T-helper 17 cell (primary cell): Measurements from ENCODE around the gene NPAS4. TPM values are rescaled to one million over a fixed set of nuclear protein-coding genes. Genes with fewer than 3 reads are reported as not detected.
A peak's percentile ranks its signal among the peaks of the same experiment; 100 is the strongest.
"Not testable (repeated sequence)": the region's sequence is repeated elsewhere in the genome, so short reads cannot be mapped to it uniquely, and the experiment has no call there.

Source experiments
- ATAC-seq: fragments of 150-1000 bp; cut with Tn5 transposase; 2 replicates; pipeline ENCODE4 v1.10.0; 2021; ENCODE audit warnings: mild to moderate bottlenecking, moderate library complexity
- DNase-seq, 3 donors: peaks; one replicate each; pipeline versions ENCODE4 v3.0.0 to v3.0.0-alpha.2; 2020 to 2021
- H3K9me3 ChIP-seq: one replicate; pipeline ENCODE4 v1.7.0; 2013; ENCODE audit warnings: low read length, mild to moderate bottlenecking; ENCODE audit not compliant: control insufficient read depth, poor library complexity, severe bottlenecking
- H3K27ac Mint-ChIP-seq: one replicate; pipeline ENCODE4 v1.8.0; 2022; ENCODE audit warnings: mild to moderate bottlenecking, moderate library complexity, mixed read lengths
- H3K27me3 Mint-ChIP-seq: one replicate; pipeline ENCODE4 v1.8.0; 2022; ENCODE audit warnings: mixed read lengths
- H3K36me3 Mint-ChIP-seq: one replicate; pipeline ENCODE4 v1.8.0; 2022; ENCODE audit warnings: low read depth, mixed read lengths
- H3K4me1 Mint-ChIP-seq: one replicate; pipeline ENCODE4 v1.8.0; 2022; ENCODE audit warnings: mild to moderate bottlenecking, mixed read lengths
- H3K4me3 Mint-ChIP-seq: one replicate; pipeline ENCODE4 v1.8.0; 2022; ENCODE audit warnings: mild to moderate bottlenecking, moderate library complexity, mixed read lengths
- total RNA-seq, 4 donors: library from RNA in 2 of 4; stranded (reverse) in 2 of 4; gene quantifications; one replicate each; pipeline ENCODE4 v1.2.3 and lab custom pipeline; 2022 to 2026

Gene NPAS4
- not detected for total RNA-seq
- 0 reads per million in 2 donors for total RNA-seq (lab: John Stamatoyannopoulos, UW)

DNA sequence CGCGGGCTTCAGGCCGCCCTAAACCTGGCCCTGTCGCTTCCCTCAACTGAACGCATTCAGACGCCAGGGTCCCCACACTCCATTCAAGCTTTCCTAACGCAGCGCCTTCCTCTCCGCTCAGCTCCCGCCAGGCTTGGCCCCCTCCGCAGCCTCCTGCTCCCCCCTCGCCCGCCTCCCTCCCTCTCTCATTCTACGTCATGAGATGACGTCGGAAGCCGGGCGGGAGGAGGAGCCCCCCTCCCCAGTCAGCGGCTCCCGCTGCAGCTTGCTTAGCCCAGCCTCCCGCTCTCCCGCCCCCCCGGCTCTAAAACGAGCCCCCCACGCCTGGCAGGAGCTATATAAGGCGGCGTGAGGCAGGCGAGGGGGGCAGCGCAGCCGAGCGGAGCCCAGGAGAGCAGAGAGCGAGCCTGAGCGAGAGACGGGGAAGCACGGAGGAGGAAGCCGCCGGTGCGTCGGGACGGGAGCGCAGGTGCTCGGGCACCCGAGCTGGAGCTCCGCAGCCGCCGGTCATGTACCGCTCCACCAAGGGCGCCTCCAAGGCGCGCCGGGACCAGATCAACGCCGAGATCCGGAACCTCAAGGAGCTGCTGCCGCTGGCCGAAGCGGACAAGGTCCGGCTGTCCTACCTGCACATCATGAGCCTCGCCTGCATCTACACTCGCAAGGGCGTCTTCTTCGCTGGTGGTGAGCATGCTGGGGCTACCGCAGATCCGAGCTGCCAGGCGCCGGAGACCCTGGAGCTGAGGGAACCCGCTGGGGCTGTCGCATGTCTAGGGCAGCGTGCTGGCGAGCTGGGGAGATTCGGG, at the start of gene NPAS4:
Gene NPAS4 (plus strand): TSS at position 365 of the 806 bp plus-strand sequence. CDS start 145 bp downstream, at position 510.
- ATAC-seq, result no peak

GRCh38 chr11:66371627-66372415, 49.0 kb upstream of the NPAS4 start, which contains the start of gene SLC29A2:
Gene SLC29A2, minus strand, starts transcription at chr11:66371760. Its CDS starts 169 bp downstream, at chr11:66371591.
- Mint-ChIP-seq H3K4me1 (peaks cover 8% of the 10 kb centered on the region), H3K27ac (no peak within 1 kb of the TSS), H3K27me3 (no peaks in the 10 kb centered on the region), H3K36me3 (no peaks in the 10 kb centered on the region), H3K4me3 (peak within 1 kb of the TSS; percentile 78)
- DNase-seq (peak; percentile 50 to 73 (median 61)), ATAC-seq (peak; percentile 80)
- no peaks in the 10 kb centered on the region for H3K9me3 ChIP-seq

More for the DNA sequence above, at the start of gene NPAS4:
- peak within 1 kb of the TSS; percentile 32 for H3K27ac Mint-ChIP-seq
- H3K9me3 ChIP-seq, result no peaks in the 10 kb centered on the region
- H3K4me3 Mint-ChIP-seq, result peak within 1 kb of the TSS; percentile 25
- no peak for DNase-seq
- no peaks in the 10 kb centered on the region for H3K4me1 Mint-ChIP-seq
- peaks cover 24% of the 10 kb centered on the region for H3K27me3 Mint-ChIP-seq
- no peaks in the 10 kb centered on the region for H3K36me3 Mint-ChIP-seq

DNA sequence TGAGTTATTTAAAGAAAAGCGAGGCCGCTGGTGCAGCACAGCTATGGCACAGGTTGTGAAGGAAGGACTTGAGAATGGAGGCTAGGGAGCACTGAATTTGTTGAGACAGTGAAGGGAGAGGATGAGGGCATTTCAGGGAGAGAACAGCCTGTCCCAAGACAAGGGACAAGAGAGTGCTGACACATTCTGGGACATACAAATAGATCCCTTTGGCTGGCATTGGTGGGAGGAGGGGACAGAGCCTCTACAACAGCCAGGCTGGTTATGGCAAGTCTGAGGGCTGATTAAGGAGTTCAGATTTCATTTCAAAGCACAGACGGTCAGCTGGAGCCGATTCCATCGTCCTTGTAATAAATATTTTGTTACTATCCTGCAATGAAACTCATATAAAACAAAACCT, 47.6 kb upstream of the NPAS4 start:
- Mint-ChIP-seq H3K4me1 (peaks cover 8% of the 10 kb centered on the region), H3K4me3 (peak overlapping the region; percentile 25), H3K27ac (no peak overlapping the region), H3K36me3 (no peaks in the 10 kb centered on the region), H3K27me3 (no peaks in the 10 kb centered on the region)
- DNase-seq (no peak), ATAC-seq (no peak)
- H3K9me3 ChIP-seq, result no peaks in the 10 kb centered on the region

DNA sequence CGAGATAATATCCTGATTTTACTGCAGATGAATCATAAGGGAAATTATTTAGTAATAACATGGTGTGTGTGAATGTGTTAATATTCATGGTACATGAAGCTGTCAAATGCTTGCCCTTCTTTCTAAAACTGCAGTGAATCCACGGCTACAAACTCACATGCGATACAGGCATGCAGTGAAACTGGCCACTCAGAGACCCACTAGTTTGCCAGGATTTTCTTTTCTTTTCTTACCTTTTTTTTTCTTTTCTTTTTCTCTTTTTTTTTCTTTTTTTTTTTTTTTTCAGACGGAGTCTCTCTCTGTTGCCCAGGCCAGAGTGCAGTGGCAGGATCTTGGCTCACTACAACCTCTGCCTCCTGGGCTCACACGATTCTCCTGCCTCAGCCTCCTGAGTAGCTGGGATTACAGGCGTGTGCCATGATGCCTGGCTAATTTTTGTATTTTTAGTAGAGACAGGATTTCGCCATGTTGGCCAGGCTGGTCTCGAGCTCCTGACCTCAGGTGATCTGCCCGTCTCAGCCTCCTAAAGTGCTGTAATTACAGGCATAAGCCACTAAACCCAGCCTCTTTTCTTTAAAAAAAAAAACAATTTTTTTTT, 47.0 kb upstream of the NPAS4 start:
- ATAC-seq, H3K27me3 Mint-ChIP-seq, DNase-seq, H3K27ac Mint-ChIP-seq, H3K4me3 Mint-ChIP-seq, H3K4me1 Mint-ChIP-seq, H3K36me3 Mint-ChIP-seq, H3K9me3 ChIP-seq: not testable (repeated sequence)

DNA sequence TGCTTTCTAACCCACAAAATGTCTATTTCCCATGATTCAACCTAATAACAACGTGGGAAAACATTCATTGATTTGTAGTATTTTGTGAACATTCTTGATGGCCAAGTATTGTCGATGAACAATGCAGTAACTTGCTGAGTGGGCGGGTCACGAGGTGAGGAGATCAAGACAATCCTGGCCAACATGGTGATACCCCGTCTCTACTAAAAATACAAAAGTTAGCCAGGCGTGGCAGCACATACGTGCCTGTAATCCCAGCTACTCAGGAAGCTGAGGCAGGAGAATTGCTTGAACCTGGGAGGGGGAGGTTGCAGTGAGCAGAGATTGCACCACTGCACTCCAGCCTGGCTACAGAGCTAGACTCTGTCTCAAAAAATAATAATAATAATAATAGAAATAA, 40.6 kb upstream of the NPAS4 start:
- not testable (repeated sequence) for H3K4me1 Mint-ChIP-seq, H3K27me3 Mint-ChIP-seq, ATAC-seq, H3K4me3 Mint-ChIP-seq, H3K27ac Mint-ChIP-seq, DNase-seq, H3K36me3 Mint-ChIP-seq, H3K9me3 ChIP-seq

- H3K27ac Mint-ChIP-seq, H3K9me3 ChIP-seq, H3K4me3 Mint-ChIP-seq, H3K36me3 Mint-ChIP-seq, DNase-seq, ATAC-seq, H3K27me3 Mint-ChIP-seq, H3K4me1 Mint-ChIP-seq: not testable (repeated sequence)
Observed at GRCh38 chr11:66384316-66384715, 36.5 kb upstream of the NPAS4 start.

GRCh38 chr11:66386171-66387069, 34.4 kb upstream of the NPAS4 start:
- peak; percentile 82 for ATAC-seq
- Mint-ChIP-seq H3K4me3 (peak overlapping the region; percentile 43), H3K27ac (no peak overlapping the region)

GRCh38 chr11:66388780-66389386, 32.0 kb upstream of the NPAS4 start:
- Mint-ChIP-seq H3K27ac (no peak overlapping the region), H3K27me3 (peaks cover 4% of the 10 kb centered on the region), H3K36me3 (no peaks in the 10 kb centered on the region), H3K4me3 (no peak overlapping the region), H3K4me1 (peaks cover 8% of the 10 kb centered on the region)
- H3K9me3 ChIP-seq, result no peaks in the 10 kb centered on the region
- DNase-seq, result peak in 2 of 3 donors; percentile 37 to 61
- peak; percentile 75 for ATAC-seq

More at GRCh38 chr11:66386171-66387069, 34.4 kb upstream of the NPAS4 start:
- Mint-ChIP-seq H3K4me1 (peaks cover 8% of the 10 kb centered on the region), H3K36me3 (no peaks in the 10 kb centered on the region), H3K27me3 (no peaks in the 10 kb centered on the region)
- DNase-seq, result peak; percentile 54 to 76 (median 55)
- H3K9me3 ChIP-seq, result no peaks in the 10 kb centered on the region

DNA sequence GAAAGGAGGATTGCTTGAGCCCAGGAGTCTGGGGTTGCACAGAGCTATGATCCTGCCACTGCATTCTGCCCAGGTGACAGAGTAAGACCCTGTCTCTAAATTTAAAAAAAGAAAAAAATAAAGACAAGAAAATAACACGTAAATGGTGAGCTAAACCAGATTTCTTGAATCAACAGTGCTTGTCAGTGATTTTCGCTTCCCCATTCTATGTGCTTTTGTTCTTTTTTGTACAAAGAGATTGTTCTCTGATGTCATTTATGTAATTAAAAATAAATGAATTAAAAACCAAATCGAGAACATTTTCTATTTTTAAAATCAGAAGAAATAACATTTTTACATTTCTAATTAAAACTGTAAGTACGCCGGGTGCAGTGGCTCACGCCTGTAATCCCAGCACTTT, 29.5 kb upstream of the NPAS4 start:
- Mint-ChIP-seq H3K27ac (no peak overlapping the region), H3K4me1 (peaks cover 4% of the 10 kb centered on the region), H3K27me3 (peaks cover 8% of the 10 kb centered on the region), H3K36me3 (no peaks in the 10 kb centered on the region), H3K4me3 (no peak overlapping the region)
- ATAC-seq (no peak), DNase-seq (no peak)
- H3K9me3 ChIP-seq, result no peaks in the 10 kb centered on the region

DNA sequence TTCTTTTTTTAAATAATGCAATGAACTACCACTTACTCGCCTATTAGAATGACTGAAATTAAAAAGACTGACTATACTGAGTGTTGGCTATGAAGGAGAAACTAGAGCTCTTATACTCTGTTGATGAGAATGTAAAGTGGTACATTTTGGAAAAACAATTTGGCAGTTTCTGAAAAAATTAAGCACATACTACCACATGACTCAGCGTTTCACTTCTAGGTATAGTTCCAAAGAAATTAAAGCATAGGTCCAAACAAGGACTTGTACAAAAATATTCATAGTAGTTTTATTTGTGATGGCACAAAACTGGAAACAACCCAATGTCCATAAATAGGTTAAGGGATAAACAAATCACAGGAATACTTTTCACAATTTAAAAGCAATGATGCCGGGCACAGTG, 26.9 kb upstream of the NPAS4 start:
- no peak for ATAC-seq
- peaks cover 3% of the 10 kb centered on the region for H3K4me1 Mint-ChIP-seq
- no peaks in the 10 kb centered on the region for H3K9me3 ChIP-seq
- no peak overlapping the region for H3K4me3 Mint-ChIP-seq
- H3K27ac Mint-ChIP-seq, result no peak overlapping the region
- no peak for DNase-seq
- H3K27me3 Mint-ChIP-seq, result peaks cover 8% of the 10 kb centered on the region
- H3K36me3 Mint-ChIP-seq, result no peaks in the 10 kb centered on the region

DNA sequence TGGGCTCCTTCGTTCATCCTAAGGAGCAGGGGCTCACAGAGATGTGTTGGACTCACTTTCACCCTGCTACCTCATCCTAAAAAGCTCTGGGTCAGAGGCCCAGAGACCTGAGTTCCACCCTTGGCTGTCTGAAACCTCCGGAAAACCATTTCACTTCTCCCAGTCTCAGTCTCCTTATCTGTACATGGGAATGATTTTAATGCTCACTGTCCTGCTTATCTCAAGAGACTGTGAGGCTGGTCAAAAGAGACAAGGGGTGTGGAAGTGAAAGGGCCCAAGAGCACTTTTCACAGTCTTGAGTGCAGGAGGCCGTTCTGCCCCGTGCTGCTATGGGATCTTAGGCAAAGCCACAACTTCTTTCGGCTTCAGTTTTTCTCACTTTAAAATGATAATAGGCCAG, 13.2 kb upstream of the NPAS4 start:
- Mint-ChIP-seq H3K27me3 (peaks cover 36% of the 10 kb centered on the region), H3K27ac (no peak overlapping the region), H3K4me3 (no peak overlapping the region), H3K36me3 (peaks cover 4% of the 10 kb centered on the region), H3K4me1 (peaks cover 6% of the 10 kb centered on the region)
- DNase-seq (no peak), ATAC-seq (no peak)
- H3K9me3 ChIP-seq, result no peaks in the 10 kb centered on the region
